Measurements from ENCODE around the gene KLK11.
"Not testable (repeated sequence)": the region's sequence is repeated elsewhere in the genome, so short reads cannot be mapped to it uniquely, and the experiment has no call there.

The KLK11 gene

DNA sequence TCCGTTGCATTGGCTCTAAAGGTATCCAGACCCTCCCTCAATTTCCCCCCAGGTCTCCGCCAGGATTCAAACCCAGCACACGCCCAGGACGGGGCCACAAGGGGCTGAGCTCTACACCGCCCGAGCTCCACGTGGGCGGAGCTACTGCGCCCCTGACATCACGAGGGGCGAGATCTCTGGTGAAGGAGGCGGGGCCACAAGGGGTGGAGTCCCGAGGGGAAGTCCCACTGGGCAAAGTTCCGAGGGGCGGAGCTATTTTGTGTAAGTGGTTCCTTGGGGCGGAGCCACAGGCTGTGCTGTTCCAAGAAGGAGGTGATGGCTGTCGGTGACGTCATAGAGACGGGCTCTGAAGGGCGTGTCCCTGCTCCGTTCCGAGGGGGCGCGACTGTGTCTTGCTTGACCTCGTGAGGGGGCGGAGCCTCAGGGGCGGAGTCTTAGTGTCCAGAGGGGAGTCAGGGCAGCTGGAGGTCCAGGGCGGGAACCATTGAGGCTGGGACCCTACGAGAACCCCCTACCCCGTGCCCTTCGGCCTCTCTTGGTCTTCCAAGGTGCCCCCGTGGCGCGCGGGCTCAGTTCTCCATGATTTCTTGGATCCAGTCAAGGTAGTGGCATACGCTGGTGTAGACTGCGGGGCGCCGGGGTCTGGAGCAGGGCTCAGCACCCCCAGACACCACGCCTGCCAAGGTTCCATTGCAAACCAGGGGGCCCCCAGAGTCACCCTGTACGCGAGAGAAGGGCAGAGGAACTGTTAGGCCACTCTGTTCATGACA, 23.7 kb downstream of the KLK11 start:
- no peak for DNase-seq

- no peak for DNase-seq
Observed at GRCh38 chr19:51002089-51002532, 24.3 kb downstream of the KLK11 start.

DNA sequence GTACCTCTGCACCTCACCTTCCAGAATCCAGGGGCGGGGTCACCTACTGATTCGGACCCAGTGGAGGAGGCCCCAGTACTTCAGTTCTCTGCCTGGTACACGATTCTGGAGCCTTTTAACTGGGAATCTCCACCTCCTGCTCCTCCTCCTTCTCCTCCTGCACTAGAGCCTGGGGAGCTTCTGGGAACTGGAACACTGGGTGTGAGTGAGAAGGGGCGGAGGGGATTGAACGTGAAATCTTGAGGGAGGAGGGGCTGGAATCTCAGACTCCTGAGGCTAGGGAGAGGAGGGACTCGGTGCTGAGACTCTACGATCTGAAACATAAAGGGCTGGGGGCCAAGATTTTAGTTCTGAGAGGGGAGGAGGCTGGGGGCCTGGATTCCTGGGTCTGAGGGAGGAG, 24.9 kb downstream of the KLK11 start, which contains the start of gene KLK8:
Gene KLK8 (minus strand): TSS at position 90 of the 400 bp plus-strand sequence. CDS start 437 bp downstream, outside the sequence.
- DNase-seq = no peak

DNA sequence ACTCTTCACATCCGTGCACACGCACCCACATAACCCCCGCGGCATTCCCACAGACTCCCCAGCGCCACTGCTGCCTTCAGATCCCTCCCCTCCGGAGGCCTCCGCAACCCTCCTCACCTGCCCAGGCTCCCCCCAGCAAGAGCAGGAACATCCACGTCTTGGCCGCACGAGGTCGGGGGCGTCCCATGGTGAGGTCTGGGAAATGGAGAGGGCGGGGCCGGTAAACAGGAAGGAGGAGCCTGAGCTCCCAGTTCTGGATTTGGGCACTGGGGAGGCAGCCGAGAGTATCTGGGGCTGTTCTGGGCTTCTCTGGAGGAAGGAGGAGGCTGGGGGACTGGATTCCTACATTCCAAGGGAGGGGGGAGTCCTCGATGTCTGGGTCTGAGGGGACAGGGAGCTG, 25.4 kb downstream of the KLK11 start:
- no peak for DNase-seq

DNA sequence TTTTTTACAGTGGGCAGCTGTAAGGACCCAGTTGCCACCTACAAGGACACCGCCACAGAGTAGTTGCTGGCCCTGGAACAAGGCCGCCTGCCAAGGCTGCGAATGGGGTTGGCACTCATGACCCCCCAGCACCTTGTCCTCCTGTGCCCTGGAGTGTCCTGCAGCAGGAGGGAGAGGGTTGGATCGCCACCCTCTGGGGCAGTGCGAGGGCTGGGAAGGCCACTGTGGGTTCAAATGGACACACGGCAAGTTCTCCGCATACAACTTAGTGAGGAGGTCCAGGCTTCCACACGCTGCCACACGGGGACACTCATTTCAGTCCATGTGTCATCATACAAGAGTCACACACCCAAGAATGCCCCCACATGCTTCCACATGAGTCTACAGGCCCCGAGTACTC, 26.0 kb downstream of the KLK11 start:
- DNase-seq = no peak

DNA sequence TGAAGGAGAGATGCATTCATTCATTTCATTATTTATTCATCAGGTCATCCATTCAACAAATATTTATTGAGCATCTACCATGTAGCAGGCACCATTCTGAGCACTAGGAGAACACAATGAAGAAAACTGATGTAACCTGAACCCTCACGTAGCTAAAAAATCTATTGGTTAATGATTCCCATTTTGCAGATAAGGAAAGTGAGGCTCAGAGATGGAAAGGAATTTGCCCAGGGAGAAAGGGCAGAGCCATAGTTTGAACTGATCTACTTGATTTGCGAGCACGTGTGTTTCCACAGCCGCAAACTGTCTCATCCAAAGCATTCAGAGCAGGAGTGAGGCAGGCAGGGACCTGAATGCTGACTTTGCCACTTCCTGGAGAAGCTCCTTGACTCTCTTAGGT, 27.7 kb downstream of the KLK11 start:
- DNase-seq = no peak

DNA sequence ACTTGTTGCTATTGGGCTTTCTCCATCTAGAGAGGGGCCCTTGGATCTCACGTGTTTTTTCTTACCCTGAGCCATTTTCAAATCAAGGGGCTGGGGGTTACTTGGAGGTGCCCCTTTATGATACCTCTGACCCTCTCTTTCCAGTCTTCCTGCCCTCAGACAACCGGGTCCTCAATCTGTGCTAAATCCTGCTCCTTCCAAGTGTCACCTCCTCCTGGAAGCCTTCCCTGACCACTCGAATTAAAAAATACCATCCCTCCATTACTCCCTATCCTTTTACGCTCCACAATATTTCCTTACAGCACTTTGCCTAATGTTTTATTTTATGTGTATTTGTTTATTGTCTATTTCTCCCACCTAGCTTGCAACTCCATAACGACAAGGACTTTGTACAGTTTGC, 28.4 kb downstream of the KLK11 start:
- no peak for DNase-seq

GRCh38 chr19:50994129-50994528, 32.3 kb downstream of the KLK11 start:
- no peak for DNase-seq

DNA sequence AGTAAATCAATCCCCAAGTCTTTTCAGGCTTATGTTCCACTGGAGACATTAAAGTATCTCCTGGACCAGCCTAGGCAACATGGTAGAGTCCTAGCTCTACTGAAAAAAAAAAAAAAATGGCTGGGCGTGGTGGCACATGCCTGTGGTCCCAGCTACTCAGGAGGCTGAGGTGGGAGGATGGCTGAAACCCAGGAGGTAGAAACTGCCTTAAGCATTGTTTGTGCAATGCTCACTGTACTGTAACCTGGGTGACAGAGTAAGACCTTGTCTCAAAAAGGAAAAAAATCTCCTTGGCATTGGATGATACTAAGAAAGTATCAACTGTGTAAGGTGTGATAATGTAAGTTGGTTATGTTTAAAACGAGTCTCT, 33.8 kb downstream of the KLK11 start:
- DNase-seq = no peak

- DNase-seq = not testable (repeated sequence)
Observed at GRCh38 chr19:50984416-50984815, 42.0 kb downstream of the KLK11 start.

DNA sequence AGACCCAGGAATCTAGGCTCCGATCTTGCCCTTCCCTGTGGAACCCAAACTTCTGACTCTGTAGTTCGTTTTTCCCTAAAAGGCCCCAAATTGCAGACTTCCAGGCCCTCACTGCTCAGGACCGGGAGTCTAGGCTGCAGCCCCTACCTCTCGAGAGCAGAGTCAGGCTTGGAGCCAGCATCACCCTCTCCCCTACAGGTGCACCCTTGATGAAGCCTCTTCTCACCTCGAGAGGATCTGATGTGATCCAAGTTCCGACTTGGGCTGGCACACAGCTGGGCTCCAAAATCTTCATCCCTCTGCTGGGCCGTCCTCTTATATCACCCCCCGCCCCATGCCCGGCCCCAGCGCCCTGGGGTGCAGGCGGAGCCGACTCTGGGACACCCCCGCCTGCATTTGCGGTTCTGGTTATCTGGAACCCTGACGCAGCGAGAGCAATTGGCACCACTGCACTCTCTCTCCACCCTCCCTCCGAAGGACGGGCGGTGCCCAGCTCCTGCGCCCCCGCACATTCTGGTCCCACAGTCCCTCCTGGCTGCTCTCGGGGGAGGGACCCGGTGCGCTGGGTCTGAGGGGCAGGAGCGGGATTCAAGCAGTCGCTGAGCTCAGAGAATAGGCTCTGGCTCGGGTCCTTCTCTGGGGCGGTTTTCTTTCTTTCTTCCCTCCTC, 42.7 kb downstream of the KLK11 start, which contains the start of gene KLK7:
Gene KLK7 (minus strand): TSS at position 293 of the 668 bp plus-strand sequence. CDS start 1,518 bp downstream, outside the sequence.
- no peak for DNase-seq

DNA sequence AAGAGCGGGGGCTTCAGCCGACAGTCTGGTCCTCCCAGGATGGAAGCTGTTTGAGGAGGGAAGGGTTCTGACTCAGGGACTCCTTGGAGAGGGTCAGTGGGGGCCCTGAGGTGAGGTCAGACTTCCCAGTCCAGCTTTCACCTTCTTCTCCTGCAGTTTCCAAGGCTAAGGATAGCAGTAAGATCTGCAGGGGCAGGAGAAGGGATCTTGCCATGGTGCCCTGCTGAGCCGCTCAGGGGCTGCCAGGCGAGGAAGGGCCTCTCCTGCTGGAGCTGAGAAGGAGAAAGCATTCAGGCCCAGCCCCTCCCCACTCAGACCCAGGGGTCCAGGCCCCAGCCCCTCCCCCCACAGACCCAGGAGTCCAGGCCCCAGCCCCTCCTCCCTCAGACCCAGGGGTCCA, 44.2 kb downstream of the KLK11 start:
- no peak for DNase-seq

- no peak for DNase-seq
Observed at GRCh38 chr19:50981587-50982146, 44.7 kb downstream of the KLK11 start.

- no peak for DNase-seq
Observed at GRCh38 chr19:50980208-50980607, 46.2 kb downstream of the KLK11 start.

- no peak for DNase-seq
Observed at GRCh38 chr19:50979758-50980157, 46.7 kb downstream of the KLK11 start.

DNA sequence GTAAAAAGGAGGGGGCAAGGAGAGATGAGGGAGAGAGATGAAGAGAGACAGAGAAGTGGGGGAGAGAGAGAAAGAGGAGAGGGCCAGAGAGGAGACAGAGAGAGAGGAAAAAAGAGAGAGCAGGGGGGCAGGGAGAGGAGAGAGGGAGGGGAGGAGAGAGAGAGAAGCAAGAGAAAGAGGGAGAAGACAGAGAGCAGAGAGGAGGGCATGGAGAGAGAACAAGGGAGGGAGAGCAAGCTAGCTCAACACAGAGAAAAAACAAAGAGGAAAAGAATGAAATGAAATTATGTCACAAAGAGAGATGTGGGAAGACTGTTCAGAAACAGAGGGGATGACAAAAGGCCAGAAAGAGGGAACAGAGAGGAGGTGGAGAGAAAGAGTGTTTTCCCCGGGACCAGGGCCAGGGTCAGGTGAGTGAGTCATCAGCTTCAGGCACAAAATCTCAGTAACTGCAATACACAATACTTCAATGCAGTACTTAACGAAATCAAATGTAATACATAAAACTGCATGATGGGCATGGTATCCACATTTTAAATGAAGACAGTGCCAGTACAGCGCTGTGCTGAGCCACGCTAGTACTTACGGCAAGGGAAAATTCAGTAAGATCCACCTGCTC, 47.5 kb downstream of the KLK11 start:
- no peak for DNase-seq

GRCh38 chr19:50977626-50978025, 48.8 kb downstream of the KLK11 start:
- no peak for DNase-seq

DNA sequence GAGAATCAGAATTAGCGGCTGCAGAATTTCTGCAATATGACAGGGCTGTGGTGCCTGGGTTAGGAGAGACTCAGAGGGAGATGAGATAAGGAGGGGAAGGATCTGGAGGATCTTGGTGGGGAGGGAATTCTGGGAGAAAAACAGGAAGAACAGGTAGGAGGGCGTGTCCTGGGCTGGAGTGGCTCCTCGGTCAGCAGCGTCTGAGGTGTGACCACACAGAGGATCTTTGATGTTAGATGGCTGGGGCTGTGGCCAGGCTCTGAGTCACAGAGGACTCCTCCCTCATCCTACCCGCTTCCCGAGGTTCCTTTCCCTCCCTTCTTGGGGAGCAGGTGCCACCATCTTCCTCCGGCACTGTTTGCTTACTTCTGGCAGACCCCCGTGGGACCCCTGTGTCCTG, 50.6 kb downstream of the KLK11 start:
- no peak for DNase-seq

- DNase-seq = no peak
Observed at GRCh38 chr19:50974702-50975556, 51.5 kb downstream of the KLK11 start.

DNA sequence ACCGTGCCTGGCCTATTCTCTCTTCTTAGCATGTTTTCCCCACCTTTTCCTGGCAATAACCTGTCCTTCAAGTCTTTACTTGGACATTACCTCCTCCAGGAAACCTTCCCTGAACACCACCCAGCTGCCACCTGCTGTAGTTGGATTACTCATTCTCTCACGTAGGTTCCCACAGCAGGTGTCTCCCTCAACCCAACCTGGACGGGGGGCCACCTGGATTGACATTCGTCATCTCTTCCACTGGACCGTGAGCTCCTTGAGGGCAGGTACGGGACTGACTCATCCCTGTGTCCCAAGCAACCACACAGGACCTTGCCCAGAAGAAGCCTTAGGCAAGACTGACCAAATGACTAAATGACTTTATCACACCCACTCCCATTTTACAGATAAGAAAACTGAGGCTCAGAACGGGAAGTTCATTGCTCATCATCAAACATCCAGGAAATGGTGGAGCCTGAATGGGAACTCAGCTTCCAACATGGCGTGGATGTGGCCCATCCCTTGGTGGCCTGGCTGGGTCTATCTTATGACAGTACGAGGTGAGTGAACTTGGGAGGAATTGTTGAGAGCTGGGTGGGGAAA, 53.5 kb downstream of the KLK11 start:
- no peak for DNase-seq
